HG02763 (cell line): ENCODE data around the gene GAPDHS.

Source experiments
- ATAC-seq: cut with Tn5 transposase; IDR thresholded peaks from one replicate; pipeline ENCODE4 v1.9.1; 2021; ENCODE audit warnings: mild to moderate bottlenecking, moderate library complexity; ENCODE audit not compliant: unreplicated experiment

The GAPDHS gene

DNA sequence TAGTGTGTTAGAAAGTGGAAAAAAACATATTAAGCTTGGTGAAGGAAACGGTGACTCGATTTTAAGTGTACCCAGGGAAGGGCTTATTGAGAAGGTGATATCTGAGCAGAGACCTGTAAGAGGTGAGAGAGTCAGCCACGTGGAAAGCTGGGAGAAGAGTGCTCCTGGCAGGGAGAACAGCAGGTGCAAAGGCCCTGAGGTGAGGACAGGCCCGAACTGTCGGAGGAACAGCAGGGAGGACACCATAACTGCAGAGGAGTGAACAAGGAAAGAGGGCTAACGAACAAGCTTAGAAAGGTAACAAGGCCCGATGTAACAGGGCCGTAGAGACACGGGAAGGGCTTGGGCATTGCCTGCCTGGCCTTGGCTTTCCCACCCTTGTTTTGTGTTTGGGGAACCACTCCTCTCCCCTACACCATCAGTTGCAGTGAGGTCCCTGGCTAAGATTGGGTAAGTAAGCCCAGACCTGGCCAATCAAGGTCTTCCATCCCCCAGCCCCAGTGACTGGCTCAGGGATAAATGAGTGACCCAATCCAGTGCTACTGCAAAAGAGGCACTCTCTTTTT is 22.9 kb downstream of the GAPDHS start:
- no peak for ATAC-seq

DNA sequence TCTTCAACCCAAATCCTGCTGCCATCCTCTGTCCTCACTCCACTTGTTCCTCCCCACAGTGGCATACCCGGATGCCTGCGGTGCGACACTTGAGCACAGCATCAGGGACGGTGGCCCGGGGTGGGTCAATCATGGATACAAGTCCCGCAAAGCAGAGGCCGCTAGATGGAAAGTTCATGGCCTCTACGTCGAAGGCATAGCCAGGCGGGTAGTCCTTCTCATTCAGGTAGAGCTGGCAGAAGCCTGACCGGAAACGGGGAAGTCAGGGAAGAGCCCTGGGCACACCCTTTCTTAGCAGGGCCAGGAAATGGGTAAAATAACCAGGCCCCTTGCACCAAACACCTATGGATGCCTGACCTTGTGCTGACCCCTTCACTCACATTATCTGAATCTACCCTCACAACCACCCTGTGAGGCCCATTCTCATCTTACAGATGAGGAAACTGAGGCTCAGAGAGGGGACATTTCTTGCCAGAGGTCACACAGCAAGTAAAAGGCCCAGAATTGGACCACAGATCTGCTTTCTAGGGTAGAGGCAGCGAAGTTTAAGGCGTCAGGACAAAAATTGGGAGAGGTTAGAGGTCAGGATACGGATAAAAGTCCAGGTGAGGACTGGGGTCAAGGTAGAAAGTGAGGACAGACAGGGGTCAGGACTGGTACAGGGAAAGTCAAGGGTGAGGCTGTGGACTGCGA is 23.7 kb downstream of the GAPDHS start:
- no peak for ATAC-seq

DNA sequence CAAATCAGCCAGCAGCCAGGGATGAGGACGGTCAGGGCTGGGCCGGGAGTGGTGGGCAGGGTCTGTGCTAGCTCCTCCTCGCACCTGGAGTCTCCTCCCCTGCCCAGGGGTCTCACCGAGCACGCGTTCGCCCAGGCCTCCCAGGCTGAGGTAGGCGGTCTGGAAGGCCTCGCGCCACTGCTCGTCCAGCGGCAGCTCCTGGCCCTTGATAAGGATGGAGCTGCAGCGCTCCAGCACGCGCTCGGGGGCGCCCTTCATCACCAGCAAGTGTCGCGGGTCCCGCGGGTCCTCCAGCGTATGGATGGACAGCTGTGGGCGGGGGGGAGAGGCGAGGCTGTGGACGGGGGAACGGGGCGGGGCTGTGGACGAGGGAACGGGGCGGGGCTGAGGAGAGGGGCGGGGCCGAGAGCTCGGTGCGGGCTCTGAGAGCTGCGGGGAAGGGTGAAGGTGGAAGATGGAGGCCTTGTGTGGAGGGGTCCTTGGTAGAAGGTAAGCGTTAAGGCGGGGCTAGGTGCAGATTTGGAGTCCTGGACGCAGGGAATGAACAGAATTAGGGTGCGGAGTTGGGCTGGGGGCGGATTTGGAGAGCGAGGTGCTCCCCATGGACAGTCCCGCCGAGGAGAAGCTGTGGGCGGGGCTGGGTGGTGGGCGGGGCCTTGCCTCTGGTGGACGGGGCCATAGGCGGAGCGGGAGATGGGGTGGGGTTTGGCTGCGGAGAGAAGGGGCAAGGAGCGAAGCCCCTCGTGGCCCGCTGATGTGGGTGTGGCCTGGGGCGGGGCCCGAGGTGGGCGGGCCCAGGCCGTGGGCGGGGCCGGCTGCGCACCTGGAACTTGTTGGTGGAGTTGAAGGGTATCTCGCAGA is 24.5 kb downstream of the GAPDHS start:
- no peak for ATAC-seq

GRCh38 chr19:35558400-35559280 is 25.4 kb downstream of the GAPDHS start:
- no peak for ATAC-seq

DNA sequence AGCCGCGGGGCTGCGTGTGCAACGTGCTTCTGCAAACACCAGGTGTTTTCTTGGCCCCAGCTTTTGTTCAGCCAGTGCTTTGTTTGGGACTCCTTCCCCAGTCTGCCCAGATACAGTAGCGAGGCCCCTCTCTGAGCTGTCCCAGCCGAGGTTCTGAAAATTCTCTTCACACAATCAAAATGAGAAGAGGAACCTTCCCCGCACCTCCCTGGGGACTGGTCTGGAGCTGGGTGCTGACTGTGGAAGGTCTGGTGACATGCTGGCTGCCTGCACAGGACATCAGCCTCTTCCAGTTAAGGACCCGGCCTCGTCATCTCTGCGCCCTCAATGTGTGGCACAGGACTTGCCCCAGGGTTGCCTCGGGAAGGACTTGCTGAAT is 26.0 kb downstream of the GAPDHS start:
- no peak for ATAC-seq

DNA sequence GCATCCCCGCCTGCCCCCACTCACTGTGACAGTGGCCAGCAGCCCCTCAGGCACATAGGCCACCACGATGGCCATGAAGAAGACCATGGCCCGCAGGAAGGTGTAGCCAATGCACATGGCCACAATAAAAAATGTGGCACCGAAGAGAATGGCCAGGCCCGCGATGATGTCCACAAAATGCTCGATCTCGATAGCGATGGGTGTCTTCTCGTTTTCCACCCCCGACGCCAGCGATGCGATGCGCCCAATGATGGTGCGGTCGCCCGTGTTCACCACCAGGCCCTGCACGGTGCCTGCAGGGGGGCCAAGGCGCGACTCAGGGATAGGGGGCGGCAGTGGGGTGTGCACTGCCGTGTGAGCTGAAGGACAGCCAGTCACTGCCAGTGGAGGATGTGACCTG is 26.5 kb downstream of the GAPDHS start:
- no peak for ATAC-seq

DNA sequence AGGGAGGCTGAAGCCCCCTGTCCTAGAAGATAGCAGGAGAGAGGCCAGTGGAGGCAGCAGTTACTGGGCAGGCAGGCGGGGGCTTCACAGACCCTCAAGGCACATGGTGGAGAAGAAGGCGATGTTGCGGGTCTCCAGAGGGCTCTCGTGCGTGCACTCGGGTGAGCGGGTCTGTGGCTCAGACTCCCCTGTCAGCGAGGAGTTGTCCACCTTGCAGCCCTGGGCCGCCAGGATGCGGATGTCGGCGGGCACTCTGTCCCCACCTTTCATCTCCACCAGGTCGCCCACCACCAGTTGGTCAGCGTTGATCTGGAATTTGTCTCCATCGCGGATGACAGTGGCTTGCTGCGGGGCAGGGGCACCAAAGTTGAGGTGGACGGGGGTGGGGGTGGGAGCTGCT is 27.0 kb downstream of the GAPDHS start:
- ATAC-seq: no peak

- ATAC-seq: no peak
These were observed 27.4 kb downstream of the GAPDHS start for GRCh38 chr19:35560677-35561076.

GRCh38 chr19:35561436-35561835 is 28.2 kb downstream of the GAPDHS start:
- no peak for ATAC-seq

- ATAC-seq: no peak
These were observed 29.1 kb downstream of the GAPDHS start for GRCh38 chr19:35562336-35562735.

GRCh38 chr19:35562776-35563175 is 29.5 kb downstream of the GAPDHS start:
- ATAC-seq: no peak

DNA sequence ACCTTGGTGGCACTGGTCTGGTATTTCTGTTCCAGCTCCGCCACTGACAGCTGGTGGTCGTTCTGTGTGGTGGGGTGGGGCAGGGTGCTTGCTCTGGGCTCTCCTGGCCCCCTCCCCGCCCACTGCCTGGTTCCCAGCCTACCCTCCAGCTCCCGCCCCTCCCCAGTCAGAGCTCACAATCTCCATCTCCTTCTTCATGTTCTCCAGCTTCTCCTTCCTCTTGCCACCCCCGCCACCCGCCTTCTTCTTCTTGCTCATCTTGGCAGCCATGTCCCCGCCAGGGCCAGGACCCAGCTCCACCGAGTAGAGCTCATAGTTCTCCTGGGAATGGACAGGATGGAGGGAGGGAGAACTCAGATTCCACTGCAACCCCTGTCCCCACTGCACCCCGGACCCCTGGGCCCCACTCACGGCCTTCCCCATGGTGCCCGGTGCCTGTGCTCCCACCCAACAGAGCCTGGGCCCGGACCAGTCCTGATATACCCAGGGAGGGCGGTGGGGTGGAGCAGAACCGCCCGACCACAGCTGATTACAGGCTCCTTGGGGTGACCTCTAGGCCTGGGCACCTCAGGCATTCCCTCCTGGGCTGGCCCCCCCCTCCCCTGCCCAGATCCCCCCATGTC is 30.1 kb downstream of the GAPDHS start, which contains the start of gene ATP4A:
Gene ATP4A, minus strand, starts transcription at position 452 of the 623 bp plus-strand sequence. Its CDS starts 29 bp downstream, at position 423.
- ATAC-seq: no peak

DNA sequence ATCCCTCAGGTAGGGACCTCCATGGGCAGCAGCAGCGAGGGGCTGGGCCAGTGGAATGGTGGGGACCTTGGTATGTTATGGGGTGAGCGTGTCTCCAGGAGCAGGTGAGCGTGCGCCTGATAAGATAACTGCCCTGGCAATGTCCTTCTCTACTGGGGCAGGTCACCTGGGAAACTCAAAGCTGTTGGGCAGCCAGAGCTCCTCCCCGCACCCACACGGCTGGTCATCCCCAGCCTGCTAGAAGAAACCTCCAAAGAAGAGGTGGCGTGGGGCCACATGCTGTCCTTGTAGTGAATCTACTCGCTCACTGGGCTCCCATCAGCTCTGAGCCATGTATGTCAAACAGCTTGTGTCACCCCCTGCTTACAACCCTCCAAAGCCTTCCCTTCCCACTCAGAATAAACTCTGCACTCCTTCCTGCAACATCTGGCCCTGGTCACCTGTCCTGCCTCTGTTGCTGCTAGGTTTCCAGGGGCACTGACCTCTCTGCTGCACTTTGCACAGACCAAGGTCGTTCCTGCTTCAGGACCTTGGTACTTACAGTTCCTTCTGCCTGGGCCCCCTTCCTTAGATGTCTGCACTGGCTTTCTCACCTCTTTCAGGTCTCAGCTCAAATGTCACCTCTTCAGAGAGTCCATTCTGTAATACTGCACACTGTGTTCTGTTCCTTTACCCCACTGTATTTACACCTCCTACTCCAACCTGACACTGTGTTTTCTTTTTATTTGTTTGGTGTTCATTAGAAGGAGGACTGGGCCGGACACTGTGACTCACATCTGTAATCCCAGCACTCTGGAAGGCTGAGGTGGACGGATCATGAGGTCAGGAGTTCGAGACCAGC is 32.0 kb downstream of the GAPDHS start:
- ATAC-seq: no peak

GRCh38 chr19:35566738-35567137 is 33.5 kb downstream of the GAPDHS start:
- ATAC-seq: no peak

- ATAC-seq: no peak
These were observed 36.1 kb downstream of the GAPDHS start for GRCh38 chr19:35569281-35569781.

GRCh38 chr19:35571406-35571965 is 38.2 kb downstream of the GAPDHS start:
- no peak for ATAC-seq

DNA sequence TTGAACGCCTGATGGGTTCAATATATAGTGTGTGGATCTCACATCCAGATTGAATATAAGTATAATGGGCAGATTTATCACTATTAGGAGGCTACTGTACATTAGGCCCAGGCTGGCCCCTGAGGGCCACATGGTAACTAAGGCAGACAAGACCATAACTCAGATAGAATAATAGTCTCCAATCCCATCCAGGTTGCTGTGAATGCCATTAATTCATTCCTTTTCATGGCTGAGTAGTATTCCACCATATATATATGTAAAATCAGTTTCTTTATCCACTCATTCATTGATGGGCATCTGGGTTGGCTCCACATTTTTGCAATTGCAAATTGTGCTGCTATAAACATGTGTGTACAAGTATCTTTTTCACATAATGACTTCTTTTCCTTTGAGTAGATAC is 44.7 kb downstream of the GAPDHS start:
- no peak for ATAC-seq

DNA sequence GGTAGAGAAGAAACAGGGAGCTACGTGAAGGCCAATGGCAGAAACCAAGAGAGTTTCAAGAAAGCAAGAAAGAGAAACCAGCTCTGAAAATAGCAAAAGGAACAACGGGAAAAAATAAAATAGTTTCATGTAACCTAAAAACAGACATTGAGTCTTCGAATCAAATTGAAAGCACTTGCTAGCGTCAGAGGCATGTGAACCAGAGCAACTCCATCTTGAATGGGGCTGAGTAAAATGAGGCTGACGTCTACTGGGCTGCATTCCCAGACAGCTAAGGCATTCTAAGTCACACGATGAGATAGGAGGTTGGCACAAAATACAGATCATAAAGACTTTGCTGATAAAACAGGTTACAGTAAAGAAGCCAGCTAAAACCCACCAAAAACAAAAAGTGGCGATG is 45.5 kb downstream of the GAPDHS start:
- ATAC-seq: no peak

- ATAC-seq: no peak
These were observed 49.5 kb downstream of the GAPDHS start for GRCh38 chr19:35582760-35583159.
